ENCODE measurements around the gene SERGEF.

GRCh38 chr11:17906436-17906835 is 106.4 kb downstream of the SERGEF start:
- TF ChIP-seq POLR2A (IDR thresholded peaks at IDR 0.05) (no peak), CTCF (IDR thresholded peaks at IDR 0.05 in 4 of 5, conservative IDR thresholded peaks at IDR 0.05 in 1 of 5) (no peak)
